OCI-LY1 (cell line): ENCODE measurements around the gene BLTP3A.
"Not testable (repeated sequence)": the region's sequence is repeated elsewhere in the genome, so short reads cannot be mapped to it uniquely, and the experiment has no call there.

Experiments used
- H2AFZ ChIP-seq: fragments of 200-600 bp; sonication (generic), shearing (Covaris generic); 2 replicates; pipeline ENCODE4 v1.6.0; 2014; ENCODE audit warnings: antibody characterized with exemption, mild to moderate bottlenecking, low read length
- H3F3A ChIP-seq: fragments of 200-600 bp; sonication (generic), shearing (Covaris generic); 2 replicates; pipeline ENCODE4 v1.6.0; 2014; ENCODE audit warnings: mild to moderate bottlenecking, antibody characterized with exemption, low read length, moderate library complexity; ENCODE audit not compliant: insufficient read depth
- H3K27ac ChIP-seq: fragments of 200-600 bp; sonication (generic); 2 replicates; pipeline ENCODE4 v1.5.1; 2014; ENCODE audit warnings: low read length, mixed run types, mild to moderate bottlenecking, low read depth; ENCODE audit not compliant: poor library complexity, severe bottlenecking
- H3K27me3 ChIP-seq: fragments of 200-600 bp; sonication (generic); 2 replicates; pipeline ENCODE4 v1.6.0; 2014; ENCODE audit warnings: antibody characterized with exemption, mild to moderate bottlenecking, low read length, moderate library complexity; ENCODE audit not compliant: insufficient read depth
- H3K36me3 ChIP-seq: fragments of 200-600 bp; sonication (generic); 2 replicates; pipeline ENCODE4 v1.6.1; 2014; ENCODE audit warnings: mild to moderate bottlenecking, antibody characterized with exemption, low read length, moderate library complexity, mixed read lengths; ENCODE audit not compliant: insufficient read depth
- H3K4me1 ChIP-seq: fragments of 200-600 bp; sonication (generic); 2 replicates; pipeline ENCODE4 v1.5.1; 2014; ENCODE audit warnings: mild to moderate bottlenecking, low read length, moderate library complexity; ENCODE audit not compliant: insufficient read depth, severe bottlenecking
- H3K4me2 ChIP-seq: fragments of 200-600 bp; sonication (generic), shearing (Covaris generic); 2 replicates; pipeline ENCODE4 v1.6.1; 2014; ENCODE audit warnings: low read length
- H3K4me3 ChIP-seq: fragments of 200-600 bp; sonication (generic); 2 replicates; pipeline ENCODE4 v1.5.1; 2014; ENCODE audit warnings: low read length, low read depth, mild to moderate bottlenecking, mixed read lengths; ENCODE audit not compliant: poor library complexity, severe bottlenecking
- H3K79me2 ChIP-seq: fragments of 200-600 bp; shearing (Covaris generic); 2 replicates; pipeline ENCODE4 v1.6.1; 2016; ENCODE audit warnings: mixed run types, low read length, mixed read lengths; ENCODE audit not compliant: insufficient read depth
- H3K9ac ChIP-seq: fragments of 200-600 bp; sonication (generic), shearing (Covaris generic); 2 replicates; pipeline ENCODE4 v1.6.1; 2014; ENCODE audit warnings: mild to moderate bottlenecking, low read length, mixed read lengths
- H3K9me2 ChIP-seq: fragments of 200-600 bp; sonication (generic), shearing (Covaris generic); 2 replicates; pipeline ENCODE4 v1.6.1; 2014; ENCODE audit warnings: low read depth, mild to moderate bottlenecking, low read length, mixed read lengths
- H3K9me3 ChIP-seq: fragments of 200-600 bp; shearing (Covaris generic); 2 replicates; pipeline ENCODE4 v1.6.1; 2014; ENCODE audit warnings: low read length, mixed read lengths
- H4K20me1 ChIP-seq: fragments of 200-600 bp; sonication (generic), shearing (Covaris generic); 2 replicates; pipeline ENCODE4 v1.6.0; 2016; ENCODE audit warnings: mild to moderate bottlenecking, low read length; ENCODE audit not compliant: insufficient read depth
- CTCF ChIP-seq: fragments of 200-600 bp; sonication (generic), shearing (Covaris generic); IDR thresholded peaks from 2 replicates; pipeline ENCODE4 v1.5.1; 2017; ENCODE audit warnings: mild to moderate bottlenecking, antibody characterized with exemption, low read length, moderate library complexity, mixed read lengths
- EZH2 ChIP-seq: fragments of 200-600 bp; sonication (generic), shearing (Covaris generic); IDR thresholded peaks from 2 replicates; pipeline ENCODE4 v1.8.0; 2017; ENCODE audit warnings: borderline replicate concordance, mixed run types, mild to moderate bottlenecking, antibody characterized with exemption, low read length, moderate library complexity, mixed read lengths

Gene BLTP3A

GRCh38 chr6:34804543-34804942 lies 12.7 kb downstream of the BLTP3A start:
- TF ChIP-seq EZH2 (no peak), CTCF (no peak)

GRCh38 chr6:34805074-34805473 lies 13.2 kb downstream of the BLTP3A start:
- not testable (repeated sequence) for H3F3A ChIP-seq, H3K27ac ChIP-seq, H3K27me3 ChIP-seq, H3K4me2 ChIP-seq, H3K9me3 ChIP-seq, H3K36me3 ChIP-seq, H2AFZ ChIP-seq, H4K20me1 ChIP-seq, H3K9me2 ChIP-seq, H3K9ac ChIP-seq, H3K4me3 ChIP-seq
- Histone ChIP-seq H3K79me2 (peaks cover 54% of the 10 kb centered on the region), H3K4me1 (peaks cover 12% of the 10 kb centered on the region)

More at GRCh38 chr6:34804543-34804942, 12.7 kb downstream of the BLTP3A start:
- Histone ChIP-seq H2AFZ (no peak overlapping the region), H3K9me2 (no peaks in the 10 kb centered on the region), H3K79me2 (peaks cover 59% of the 10 kb centered on the region), H3K27me3 (no peaks in the 10 kb centered on the region), H4K20me1 (no peaks in the 10 kb centered on the region), H3K4me3 (no peak overlapping the region), H3K9me3 (no peaks in the 10 kb centered on the region), H3F3A (no peaks in the 10 kb centered on the region), H3K4me1 (peaks cover 12% of the 10 kb centered on the region), H3K9ac (no peak overlapping the region), H3K27ac (no peak overlapping the region), H3K36me3 (no peaks in the 10 kb centered on the region), H3K4me2 (no peak overlapping the region)

- no peak overlapping the region for H2AFZ ChIP-seq
Measured at GRCh38 chr6:34806738-34807453, 15.0 kb downstream of the BLTP3A start.

GRCh38 chr6:34808473-34808872 lies 16.6 kb downstream of the BLTP3A start:
- H3K9ac ChIP-seq, H3K4me3 ChIP-seq, H3K27me3 ChIP-seq, H3K9me3 ChIP-seq, H3K36me3 ChIP-seq, H3K4me2 ChIP-seq, H4K20me1 ChIP-seq, H3F3A ChIP-seq, H2AFZ ChIP-seq, H3K9me2 ChIP-seq, H3K27ac ChIP-seq: not testable (repeated sequence)
- Histone ChIP-seq H3K4me1 (peaks cover 18% of the 10 kb centered on the region), H3K79me2 (peaks cover 39% of the 10 kb centered on the region)

More at GRCh38 chr6:34806738-34807453, 15.0 kb downstream of the BLTP3A start:
- TF ChIP-seq EZH2: no peak
- no peak for TF ChIP-seq CTCF
- Histone ChIP-seq H3F3A (no peaks in the 10 kb centered on the region), H3K27me3 (no peaks in the 10 kb centered on the region), H3K36me3 (no peaks in the 10 kb centered on the region), H3K4me2 (no peak overlapping the region), H4K20me1 (no peaks in the 10 kb centered on the region), H3K4me1 (peaks cover 12% of the 10 kb centered on the region), H3K9ac (no peak overlapping the region), H3K27ac (no peak overlapping the region), H3K9me2 (no peaks in the 10 kb centered on the region), H3K4me3 (no peak overlapping the region), H3K79me2 (peaks cover 42% of the 10 kb centered on the region), H3K9me3 (no peaks in the 10 kb centered on the region)

GRCh38 chr6:34809419-34809818 lies 17.5 kb downstream of the BLTP3A start:
- not testable (repeated sequence) for H2AFZ ChIP-seq, H3K9me3 ChIP-seq, H3K27me3 ChIP-seq, H3K9ac ChIP-seq, H3K4me2 ChIP-seq, H3K9me2 ChIP-seq, H3K27ac ChIP-seq, H3K36me3 ChIP-seq, H3K4me3 ChIP-seq, H4K20me1 ChIP-seq, H3F3A ChIP-seq
- Histone ChIP-seq H3K4me1 (peaks cover 17% of the 10 kb centered on the region), H3K79me2 (peaks cover 40% of the 10 kb centered on the region)
